Spleen (tissue), 7 donors: Measurements from ENCODE around the gene MAP1LC3B2.

Experiments
- CTCF ChIP-seq, 11 experiments: fragments of 200-600 bp in 7 of 11; fragments of 450-650 bp in 4 of 11; sonication (generic) in 4 of 11; IDR thresholded peaks in 8 of 11; conservative IDR thresholded peaks in 3 of 11; 1 replicate in 7 of 11; 2 replicates in 4 of 11; pipeline versions ENCODE4 v1.4.0 to v1.8.0; 2016 to 2021; ENCODE audit warnings: antibody characterized with exemption in 11 of 11, inconsistent platforms in 4 of 11, mild to moderate bottlenecking in 1 of 11
- POLR2A ChIP-seq, 3 donors: fragments of 450-650 bp; IDR thresholded peaks; one replicate each; pipeline ENCODE4 v1.5.1; 2017; ENCODE audit warnings: antibody characterized with exemption in 3 of 3, mild to moderate bottlenecking in 1 of 3
- POLR2AphosphoS5 ChIP-seq, 3 donors: sonication (generic); formaldehyde crosslinking; IDR thresholded peaks; one replicate each; pipeline ENCODE4 v1.5.1; 2017; ENCODE audit warnings: antibody characterized with exemption in 3 of 3
- donor health status: DM: no; HTN: no; CAD: no; lungs with moderate emphysema.
- donor health status: DM: no; HTN: no; CAD: no.
- donor health status: DM: no; HTN: no; CAD: no.

- no peak for TF ChIP-seq CTCF (IDR thresholded peaks at IDR 0.05 in 8 of 11, conservative IDR thresholded peaks at IDR 0.05 in 3 of 11)
- TF ChIP-seq POLR2AphosphoS5 (IDR thresholded peaks at IDR 0.05) = no peak
- TF ChIP-seq POLR2A (IDR thresholded peaks at IDR 0.05) = no peak
These were observed 57.5 kb downstream of the MAP1LC3B2 start for GRCh38 chr12:116616536-116617248.
